Measurements from ENCODE around the gene MIA2.

GRCh38 chr14:39217214-39217879 is 16.4 kb upstream of the MIA2 start:
- TF ChIP-seq EZH2phosphoT487 (IDR thresholded peaks at IDR 0.05; ENCODE audit: unreplicated experiment) (no peak), CTCF (conservative IDR thresholded peaks at IDR 0.05; ENCODE audit: low read depth in 2 of 2) (no peak), EZH2 (IDR thresholded peaks at IDR 0.05; ENCODE audit: low read depth, unreplicated experiment) (no peak), POLR2AphosphoS5 (IDR thresholded peaks at IDR 0.05; ENCODE audit: low read depth) (no peak), JUNB (IDR thresholded peaks at IDR 0.05; ENCODE audit: unreplicated experiment) (no peak), CREB1 (CRISPR knock-in tag; IDR thresholded peaks at IDR 0.05; ENCODE audit: low read depth) (no peak), REST (IDR thresholded peaks at IDR 0.05; ENCODE audit: unreplicated experiment) (no peak), ETS1 (IDR thresholded peaks at IDR 0.05) (no peak), ZNF462 (CRISPR knock-in tag; IDR thresholded peaks at IDR 0.05) (no peak), ZNF114 (CRISPR knock-in tag; IDR thresholded peaks at IDR 0.05) (no peak), NANOG (IDR thresholded peaks at IDR 0.05; ENCODE audit: borderline replicate concordance) (no peak), ZNF331 (CRISPR knock-in tag; IDR thresholded peaks at IDR 0.05; ENCODE audit: low read depth) (no peak)
